Measurements from ENCODE around the gene CCAR1. TPM values are rescaled to one million over a fixed set of nuclear protein-coding genes. Genes with fewer than 3 reads are reported as not detected.

The CCAR1 gene
- total and polyA plus RNA-seq, 2 of the 13 experiments (the other 11 are each of a cell fraction or from before 2014, with no cell fraction given), result 74.5 to 81.6 TPM

DNA sequence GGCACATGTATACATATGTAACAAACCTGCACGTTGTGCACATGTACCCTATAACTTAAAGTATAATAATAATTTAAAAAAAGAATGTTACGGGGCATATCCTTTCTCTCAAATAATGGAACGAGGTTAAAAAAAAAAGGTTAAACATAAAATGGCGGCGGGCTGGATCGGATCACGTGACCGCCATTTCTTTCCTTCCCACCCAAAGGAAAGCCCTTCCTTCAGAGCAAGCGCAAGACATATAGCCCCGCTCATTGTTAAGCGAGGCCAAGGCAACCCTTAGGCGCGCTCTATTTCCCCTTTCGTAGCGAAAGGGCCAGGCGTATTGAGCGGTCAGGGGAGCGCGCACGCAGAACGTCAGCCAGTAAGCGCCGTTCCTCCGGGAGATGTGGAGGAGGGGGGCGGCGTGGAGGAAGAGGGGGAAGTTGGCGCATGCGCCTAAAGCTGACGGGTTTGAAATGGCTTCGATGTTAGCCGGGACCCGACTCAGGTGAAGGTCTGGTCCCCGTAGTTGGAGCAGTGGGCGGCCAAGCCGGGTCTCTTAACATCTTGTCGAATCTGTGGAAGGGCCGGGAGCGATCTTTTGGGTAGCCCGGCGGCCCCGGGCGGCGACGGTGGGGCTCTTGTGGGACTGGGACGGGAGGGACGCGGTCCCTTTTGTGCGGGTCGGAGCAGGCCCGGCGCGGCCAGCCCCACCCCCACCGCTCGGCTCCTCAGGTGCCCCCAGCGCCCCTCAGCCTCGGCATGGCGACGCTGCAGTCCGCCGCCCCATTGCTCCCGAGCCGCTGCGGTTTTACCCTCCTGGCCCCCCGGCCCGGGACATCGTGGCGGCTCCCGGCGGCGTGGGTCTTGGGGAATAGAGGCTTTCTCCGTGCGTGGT, at the start of gene CCAR1 (continued):
- TF ChIP-seq PCBP2 (optimal IDR thresholded peaks at IDR 0.05; ENCODE audit: low read depth, low read length, poor library complexity, severe bottlenecking) (no peak), ZNF543 (CRISPR knock-in tag; IDR thresholded peaks at IDR 0.05) (peak; percentile 70; the same call in 1 of the 2 replicates), EED (CRISPR knock-in tag; IDR thresholded peaks at IDR 0.05) (no peak), MLLT10 (CRISPR knock-in tag; IDR thresholded peaks at IDR 0.05) (no peak), ZNF292 (CRISPR knock-in tag; IDR thresholded peaks at IDR 0.05; ENCODE audit: borderline replicate concordance, low read depth) (no peak), SNAI1 (CRISPR knock-in tag; IDR thresholded peaks at IDR 0.05; ENCODE audit: borderline replicate concordance) (no peak), SMYD3 (CRISPR knock-in tag; IDR thresholded peaks at IDR 0.05) (no peak), ESRRA (CRISPR knock-in tag; IDR thresholded peaks at IDR 0.05; ENCODE audit: low read depth) (0 out of 2 replicates have a peak, but pooled peaks have one; percentile 21), KAT8 (CRISPR knock-in tag; IDR thresholded peaks at IDR 0.05) (peak; percentile 91), ZNF17 (CRISPR knock-in tag; IDR thresholded peaks at IDR 0.05) (no peak), TBP (CRISPR knock-in tag; IDR thresholded peaks at IDR 0.05) (no peak), ZFP37 (CRISPR knock-in tag; IDR thresholded peaks at IDR 0.05; ENCODE audit: borderline replicate concordance) (0 out of 2 replicates have a peak, but pooled peaks have one; percentile 38), CHD2 (IDR thresholded peaks at IDR 0.05; ENCODE audit: low read depth, low read length) (no peak), ZNF263 (CRISPR knock-in tag; IDR thresholded peaks at IDR 0.05) (peak; percentile 58), EP300 (IDR thresholded peaks at IDR 0.05; ENCODE audit: low read depth in 2 of 2, low read length in 2 of 2) (no peak), EP300 (CRISPR knock-in tag; IDR thresholded peaks at IDR 0.05; ENCODE audit: borderline replicate concordance) (no peak)
- TF ChIP-seq, protein P1, sequence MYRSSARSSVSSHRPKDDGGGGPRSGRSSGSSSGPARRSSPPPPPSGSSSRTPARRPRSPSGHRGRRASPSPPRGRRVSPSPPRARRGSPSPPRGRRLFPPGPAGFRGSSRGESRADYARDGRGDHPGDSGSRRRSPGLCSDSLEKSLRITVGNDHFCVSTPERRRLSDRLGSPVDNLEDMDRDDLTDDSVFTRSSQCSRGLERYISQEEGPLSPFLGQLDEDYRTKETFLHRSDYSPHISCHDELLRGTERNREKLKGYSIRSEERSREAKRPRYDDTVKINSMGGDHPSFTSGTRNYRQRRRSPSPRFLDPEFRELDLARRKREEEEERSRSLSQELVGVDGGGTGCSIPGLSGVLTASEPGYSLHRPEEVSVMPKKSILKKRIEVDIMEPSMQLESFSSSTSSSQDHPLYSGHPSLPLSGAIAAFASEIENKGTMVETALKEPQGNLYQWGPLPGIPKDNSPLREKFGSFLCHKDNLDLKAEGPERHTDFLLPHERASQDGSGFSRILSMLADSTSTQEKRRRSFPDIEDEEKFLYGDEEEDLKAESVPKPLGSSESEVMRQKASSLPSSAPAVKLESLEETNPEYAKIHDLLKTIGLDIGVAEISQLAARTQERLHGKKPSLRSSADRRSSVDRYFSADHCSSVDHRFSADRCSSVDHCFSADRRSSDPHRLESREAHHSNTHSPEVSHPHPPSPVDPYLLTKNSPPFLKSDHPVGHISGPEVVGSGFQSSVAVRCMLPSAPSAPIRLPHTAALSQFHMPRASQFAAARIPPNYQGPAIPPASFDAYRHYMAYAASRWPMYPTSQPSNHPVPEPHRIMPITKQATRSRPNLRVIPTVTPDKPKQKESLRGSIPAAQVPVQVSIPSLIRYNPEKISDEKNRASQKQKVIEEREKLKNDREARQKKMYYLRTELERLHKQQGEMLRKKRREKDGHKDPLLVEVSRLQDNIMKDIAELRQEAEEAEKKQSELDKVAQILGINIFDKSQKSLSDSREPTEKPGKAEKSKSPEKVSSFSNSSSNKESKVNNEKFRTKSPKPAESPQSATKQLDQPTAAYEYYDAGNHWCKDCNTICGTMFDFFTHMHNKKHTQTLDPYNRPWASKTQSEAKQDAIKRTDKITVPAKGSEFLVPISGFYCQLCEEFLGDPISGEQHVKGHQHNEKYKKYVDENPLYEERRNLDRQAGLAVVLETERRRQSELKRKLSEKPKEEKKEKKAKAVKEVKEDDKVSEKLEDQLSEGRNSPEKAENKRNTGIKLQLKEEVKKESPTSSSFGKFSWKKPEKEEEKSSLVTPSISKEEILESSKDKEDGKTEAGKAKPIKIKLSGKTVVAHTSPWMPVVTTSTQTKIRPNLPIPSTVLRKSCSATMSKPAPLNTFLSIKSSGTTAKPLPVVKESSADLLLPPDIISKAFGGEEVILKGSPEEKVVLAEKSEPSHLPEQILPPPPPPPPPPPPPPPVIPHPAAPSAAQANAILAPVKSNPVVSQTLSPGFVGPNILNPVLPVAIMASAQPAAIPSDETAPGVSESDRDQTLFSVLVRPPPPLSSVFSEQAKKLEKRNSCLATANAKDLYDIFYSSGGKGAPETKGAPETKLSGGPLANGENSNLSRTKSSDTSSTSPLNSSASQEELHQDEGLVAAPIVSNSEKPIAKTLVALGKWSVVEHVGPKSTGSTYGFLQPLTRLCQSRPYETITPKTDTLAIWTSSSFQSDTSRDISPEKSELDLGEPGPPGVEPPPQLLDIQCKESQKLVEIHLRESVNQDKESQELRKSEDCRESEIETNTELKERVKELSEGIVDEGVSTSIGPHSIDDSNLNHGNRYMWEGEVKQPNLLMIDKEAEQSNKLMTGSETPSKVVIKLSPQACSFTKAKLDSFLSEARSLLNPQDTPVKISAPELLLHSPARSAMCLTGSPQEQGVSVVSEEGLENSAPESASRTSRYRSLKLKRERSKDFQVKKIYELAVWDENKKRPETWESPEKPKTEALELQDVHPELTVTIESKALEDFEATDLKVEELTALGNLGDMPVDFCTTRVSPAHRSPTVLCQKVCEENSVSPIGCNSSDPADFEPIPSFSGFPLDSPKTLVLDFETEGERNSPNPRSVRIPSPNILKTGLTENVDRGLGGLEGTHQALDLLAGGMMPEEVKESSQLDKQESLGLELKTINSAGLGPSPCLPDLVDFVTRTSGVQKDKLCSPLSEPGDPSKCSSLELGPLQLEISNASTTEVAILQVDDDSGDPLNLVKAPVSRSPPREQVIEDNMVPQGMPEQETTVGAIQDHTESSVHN (CRISPR knock-in tag; IDR thresholded peaks at IDR 0.05), result no peak
- TF ChIP-seq, protein P2, sequence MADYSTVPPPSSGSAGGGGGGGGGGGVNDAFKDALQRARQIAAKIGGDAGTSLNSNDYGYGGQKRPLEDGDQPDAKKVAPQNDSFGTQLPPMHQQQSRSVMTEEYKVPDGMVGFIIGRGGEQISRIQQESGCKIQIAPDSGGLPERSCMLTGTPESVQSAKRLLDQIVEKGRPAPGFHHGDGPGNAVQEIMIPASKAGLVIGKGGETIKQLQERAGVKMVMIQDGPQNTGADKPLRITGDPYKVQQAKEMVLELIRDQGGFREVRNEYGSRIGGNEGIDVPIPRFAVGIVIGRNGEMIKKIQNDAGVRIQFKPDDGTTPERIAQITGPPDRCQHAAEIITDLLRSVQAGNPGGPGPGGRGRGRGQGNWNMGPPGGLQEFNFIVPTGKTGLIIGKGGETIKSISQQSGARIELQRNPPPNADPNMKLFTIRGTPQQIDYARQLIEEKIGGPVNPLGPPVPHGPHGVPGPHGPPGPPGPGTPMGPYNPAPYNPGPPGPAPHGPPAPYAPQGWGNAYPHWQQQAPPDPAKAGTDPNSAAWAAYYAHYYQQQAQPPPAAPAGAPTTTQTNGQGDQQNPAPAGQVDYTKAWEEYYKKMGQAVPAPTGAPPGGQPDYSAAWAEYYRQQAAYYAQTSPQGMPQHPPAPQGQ (CRISPR knock-in tag; IDR thresholded peaks at IDR 0.05; ENCODE audit: borderline replicate concordance), result no peak

Data from HepG2 (cell line).